Adrenal gland (tissue), 12 donors: ENCODE data around the gene CACNA1A. TPM values are rescaled to one million over a fixed set of nuclear protein-coding genes. Genes with fewer than 3 reads are reported as not detected.

Experiments used
- DNase-seq, 7 donors: peaks; one replicate each; pipeline ENCODE4 v3.0.0-alpha.2; 2019 to 2020
- H3K27ac ChIP-seq, 5 donors: fragments of 200-600 bp; sonication (generic) in 4 of 5; 1 replicate in 3 of 5; 2 replicates in 2 of 5; pipeline versions ENCODE4 v1.5.1 to v1.8.0; 2016 to 2020; ENCODE audit warnings: mild to moderate bottlenecking in 1 of 5
- H3K27me3 ChIP-seq: fragments of 200-600 bp; 2 replicates; pipeline ENCODE4 v1.8.0; 2021
- H3K36me3 ChIP-seq, 2 donors: fragments of 200-600 bp; replicated peaks in 1 of 2; 1 replicate in 1 of 2; 2 replicates in 1 of 2; pipeline versions ENCODE4 v1.5.1 to v1.8.0; 2018 to 2022
- H3K4me1 ChIP-seq, 2 donors: fragments of 200-600 bp; replicated peaks in 1 of 2; 1 replicate in 1 of 2; 2 replicates in 1 of 2; pipeline versions ENCODE4 v1.5.1 to v1.8.0; 2018 to 2021
- H3K4me3 ChIP-seq, 4 donors: fragments of 200-600 bp; sonication (generic) in 3 of 4; one replicate each; pipeline ENCODE4 v1.5.1; 2016 to 2018
- H3K9me3 ChIP-seq, 3 donors: fragments of 200-600 bp; sonication (generic) in 1 of 3; replicated peaks in 1 of 3; 1 replicate in 2 of 3; 2 replicates in 1 of 3; pipeline versions ENCODE4 v1.5.1 to v1.8.0; 2016 to 2021
- CTCF ChIP-seq, 6 experiments: fragments of 450-650 bp in 4 of 6; fragments of 200-600 bp in 2 of 6; sonication (generic) in 1 of 6; IDR thresholded peaks; 1 replicate in 5 of 6; 2 replicates in 1 of 6; pipeline versions ENCODE4 v1.5.1 to v1.8.0; 2016 to 2021; ENCODE audit warnings: antibody characterized with exemption in 6 of 6, mild to moderate bottlenecking in 2 of 6, moderate library complexity in 1 of 6
- POLR2A ChIP-seq, 2 donors: fragments of 450-650 bp; IDR thresholded peaks; one replicate each; pipeline ENCODE4 v1.6.1; 2017; ENCODE audit warnings: antibody characterized with exemption in 2 of 2, mild to moderate bottlenecking in 2 of 2, moderate library complexity in 1 of 2
- WGBS, 4 donors: extraction: QIAGEN DNeasy Blood & Tissue Kit in 2 of 4; methylation state at CpG; one replicate each; pipeline versions ENCODE4 v1.1.5 to v1.1.7; 2013 to 2017; 5-methylcytosine and 5-hydroxymethylcytosine counted together
- intact Hi-C, 2 donors: fragments of 100-400 bp; cut with DNase I; formaldehyde crosslinking; loops; one replicate each; pipeline versions ENCODE4 v1.14.1 to v1.15.0; 2022 to 2023
- polyA plus RNA-seq, 3 donors: library from polyadenylated mRNA; stranded (reverse); fragments of 200-250 nt in 2 of 3; fragments of 350-450 nt in 1 of 3; fragmentation: Illumina TruSeq in 1 of 3; extraction: RNeasy Lipid Tissue Mini Kit (QIAGEN cat#74804) in 1 of 3; gene quantifications; one replicate each; pipeline ENCODE4 v1.2.3, GENCODE V29; 2013 to 2014
- total RNA-seq, 9 donors: library from RNA; depleted of rRNA in 4 of 9; stranded (reverse); fragments of >200 nt in 4 of 9; fragments of 120-200 nt in 1 of 9; fragmentation: NEBNext Ultra II Directional in 1 of 9; extraction: Animal tissue kit (Norgen Biotek cat#: 25700) in 1 of 9; gene quantifications; one replicate each; pipeline versions ENCODE4 v1.1.0 to v1.2.4, GENCODE V29; 2013 to 2023
- donor health status: healthy with polysubstance abuse.
- donor health status: Bipolar disorder and iron deficiency.
- donor health status: DM: yes; HTN: yes; CAD: no.
- donor health status: DM: no; HTN: no; CAD: no.
- donor health status: DM: no; HTN: no; CAD: no.
- donor health status: DM: yes; HTN: yes; CAD: no.

The CACNA1A gene
- total and polyA plus RNA-seq, 12 donors = 0.28 to 35.4 (median 2.8) TPM; not detected in 1

DNA sequence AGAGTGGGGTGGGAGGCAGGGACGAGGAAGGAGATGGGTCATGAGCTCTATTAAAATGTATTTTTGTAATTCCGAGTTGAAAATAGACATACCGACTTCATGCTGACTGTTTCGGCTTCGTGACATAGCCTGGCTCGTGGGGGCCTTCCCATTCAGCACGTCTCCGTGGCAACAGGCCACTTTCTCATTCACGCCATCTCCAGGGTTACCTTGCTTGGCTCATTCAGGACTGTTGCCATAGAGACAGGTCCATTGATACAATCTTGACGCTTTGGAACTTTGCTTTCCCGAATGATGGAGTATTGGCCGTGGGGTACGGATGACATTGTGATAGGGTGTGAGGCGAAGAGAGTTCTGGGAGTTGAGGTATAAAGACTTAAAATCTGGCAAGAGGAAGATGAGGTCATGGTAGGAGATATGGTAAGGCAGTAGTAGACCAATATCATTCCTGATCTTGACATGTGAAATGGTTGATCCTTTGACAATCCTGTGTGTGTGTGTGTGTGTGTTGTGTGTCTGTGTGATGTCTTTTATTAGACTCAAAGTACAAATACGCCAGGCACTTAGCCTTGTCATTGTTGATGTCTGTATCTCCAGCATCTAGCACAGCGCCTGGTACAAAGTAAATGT lies 97.3 kb downstream of the CACNA1A start:
- no peaks in the 10 kb centered on the region for H3K9me3 ChIP-seq
- 70 to 75% (median 74%) methylated on average over 16 of the region's 16 CpGs for WGBS, 4 donors
- no peak for TF ChIP-seq POLR2A (IDR thresholded peaks at IDR 0.05)
- TF ChIP-seq CTCF (IDR thresholded peaks at IDR 0.05) = no peak

DNA sequence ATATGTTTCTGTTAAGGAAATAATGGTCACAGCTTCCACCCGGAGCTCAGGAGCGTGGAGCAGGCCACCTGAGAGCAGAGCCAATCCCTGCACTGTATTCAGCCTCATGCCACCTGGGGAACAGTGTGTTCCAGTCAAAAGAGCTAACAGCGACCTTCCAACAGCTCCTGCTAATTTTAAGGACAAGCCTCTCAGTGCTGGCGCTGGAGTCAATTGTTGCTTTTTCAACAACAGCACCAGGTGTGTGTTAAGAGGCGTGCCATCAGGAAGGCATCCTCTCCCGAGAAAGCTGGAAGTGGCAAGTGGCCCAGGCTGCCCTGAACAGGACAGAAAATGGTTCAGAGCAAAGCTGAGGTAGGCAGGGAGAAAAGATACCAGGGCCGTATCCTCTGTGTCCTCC lies 102.0 kb downstream of the CACNA1A start:
- no peak overlapping the region for H3K27ac ChIP-seq
- no peaks in the 10 kb centered on the region for H3K36me3 ChIP-seq
- no peak for TF ChIP-seq CTCF (IDR thresholded peaks at IDR 0.05)
- TF ChIP-seq POLR2A (IDR thresholded peaks at IDR 0.05) = no peak
- no peak for DNase-seq
- no peaks in the 10 kb centered on the region for H3K27me3 ChIP-seq
- H3K9me3 ChIP-seq = no peaks in the 10 kb centered on the region
- no peaks in the 10 kb centered on the region for H3K4me1 ChIP-seq
- no peak overlapping the region for H3K4me3 ChIP-seq
- 60 to 71% (median 68%) methylated on average over 7 of the region's 7 CpGs for WGBS, 4 donors
- intact Hi-C loops = no loop called here

More for the DNA sequence above, 97.3 kb downstream of the CACNA1A start:
- intact Hi-C loops = no loop called here
- Histone ChIP-seq H3K36me3 (no peaks in the 10 kb centered on the region), H3K4me1 (no peaks in the 10 kb centered on the region), H3K27ac (no peak overlapping the region), H3K27me3 (no peaks in the 10 kb centered on the region), H3K4me3 (no peak overlapping the region)
- DNase-seq = peak in 1 of 7 donors; percentile 72

DNA sequence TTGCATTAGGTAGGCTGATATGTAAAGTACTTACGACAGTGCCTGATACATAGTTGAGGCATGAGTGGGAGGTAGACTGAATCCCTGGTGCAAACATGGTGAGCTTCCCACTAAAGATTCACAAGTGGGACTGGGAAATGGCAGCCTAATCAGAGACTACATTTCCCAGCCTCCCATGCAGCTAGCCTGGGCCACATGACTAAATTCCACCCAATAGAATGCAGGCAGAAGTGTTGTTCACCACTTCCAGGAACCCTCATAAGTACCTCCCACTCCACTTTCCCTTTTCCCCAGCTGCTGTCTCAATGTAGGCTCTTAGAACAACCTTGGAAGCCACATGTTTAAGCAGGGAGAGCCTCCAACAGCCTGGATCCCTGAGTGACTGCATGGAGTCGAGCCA lies 104.9 kb downstream of the CACNA1A start:
- H3K36me3 ChIP-seq = no peaks in the 10 kb centered on the region
- H3K4me1 ChIP-seq = no peaks in the 10 kb centered on the region
- intact Hi-C loops = no loop called here
- DNase-seq = no peak
- no peaks in the 10 kb centered on the region for H3K27me3 ChIP-seq
- no peak overlapping the region for H3K27ac ChIP-seq
- 78 to 94% (median 87%) methylated on average over 2 of the region's 2 CpGs for WGBS, 4 donors
- no peaks in the 10 kb centered on the region for H3K9me3 ChIP-seq
- no peak overlapping the region for H3K4me3 ChIP-seq
- no peak for TF ChIP-seq CTCF (IDR thresholded peaks at IDR 0.05)
- TF ChIP-seq POLR2A (IDR thresholded peaks at IDR 0.05) = no peak

GRCh38 chr19:13400296-13400695 lies 106.0 kb downstream of the CACNA1A start:
- Histone ChIP-seq H3K4me1 (no peaks in the 10 kb centered on the region), H3K4me3 (no peak overlapping the region), H3K27me3 (no peaks in the 10 kb centered on the region), H3K27ac (no peak overlapping the region), H3K36me3 (no peaks in the 10 kb centered on the region), H3K9me3 (no peaks in the 10 kb centered on the region)
- DNase-seq = no peak
- TF ChIP-seq POLR2A (IDR thresholded peaks at IDR 0.05) (no peak), CTCF (IDR thresholded peaks at IDR 0.05) (no peak)
- intact Hi-C loops = no loop called here
